ENCODE results near the gene GPN2. TPM values are rescaled to one million over a fixed set of nuclear protein-coding genes. Genes with fewer than 3 reads are reported as not detected.
"Not testable (repeated sequence)": the region's sequence is repeated elsewhere in the genome, so short reads cannot be mapped to it uniquely, and the experiment has no call there.

Gene GPN2
- total RNA-seq, 1 donor from 2014 or later: 9.5 TPM

GRCh38 chr1:26897351-26897750, 7.3 kb upstream of the GPN2 start:
- no peak overlapping the region for H3K4me3 ChIP-seq (ENCODE audit: low read depth, low read length)
- H3K36me3 ChIP-seq (ENCODE audit: control insufficient read depth, insufficient read depth, low read length): peaks cover 4% of the 10 kb centered on the region
- no peak for DNase-seq (ENCODE audit: low read depth)
- TF ChIP-seq CTCF (IDR thresholded peaks at IDR 0.05; ENCODE audit: insufficient read depth, low read length, poor library complexity, severe bottlenecking): no peak
- no peaks in the 10 kb centered on the region for H3K27me3 ChIP-seq (ENCODE audit: control insufficient read depth, insufficient read depth, low read length)

DNA sequence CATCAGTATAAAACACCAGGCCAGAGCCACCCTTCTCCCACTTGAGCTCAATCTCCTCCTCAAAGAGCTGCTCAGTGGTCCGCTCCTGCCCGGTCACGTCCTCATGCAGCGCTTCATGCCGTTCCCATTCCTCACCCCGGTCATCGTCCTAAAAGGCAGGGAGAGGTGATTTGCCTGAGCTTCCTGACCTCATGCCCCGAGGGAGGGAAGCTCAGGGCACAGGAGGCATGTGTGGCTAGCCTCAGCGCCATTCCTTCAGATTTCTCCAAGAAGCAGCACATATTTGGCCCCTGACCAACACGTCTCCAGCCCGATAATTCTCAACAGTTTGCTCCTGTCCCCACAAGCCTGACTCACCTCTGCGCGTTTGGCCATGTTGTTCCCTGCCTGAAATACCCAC, 4.2 kb upstream of the GPN2 start:
- no peaks in the 10 kb centered on the region for H3K27me3 ChIP-seq (ENCODE audit: control insufficient read depth, insufficient read depth, low read length)
- no peak for TF ChIP-seq CTCF (IDR thresholded peaks at IDR 0.05; ENCODE audit: insufficient read depth, low read length, poor library complexity, severe bottlenecking)
- no peak overlapping the region for H3K4me3 ChIP-seq (ENCODE audit: low read depth, low read length)
- no peak for DNase-seq (ENCODE audit: low read depth)
- H3K36me3 ChIP-seq (ENCODE audit: control insufficient read depth, insufficient read depth, low read length): peaks cover 4% of the 10 kb centered on the region

DNA sequence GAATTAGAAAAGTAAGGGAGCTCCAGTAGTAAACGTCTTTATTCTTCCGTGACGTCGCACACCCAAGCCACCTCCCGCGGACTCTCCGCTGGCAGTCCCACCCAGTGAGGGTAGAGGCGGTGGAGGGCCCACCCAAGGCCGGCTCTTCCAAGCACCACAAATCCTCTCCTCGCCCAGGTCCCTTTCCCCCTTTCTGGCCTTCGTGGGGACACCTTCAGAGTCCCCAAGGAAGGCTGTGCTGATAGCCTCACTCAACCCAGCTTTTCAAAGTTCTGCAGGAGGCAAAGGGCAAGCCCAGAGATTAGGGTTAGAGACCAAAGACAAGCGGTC, 349 bp upstream of the GPN2 start:
- H3K4me3 ChIP-seq (ENCODE audit: low read depth, low read length): peak overlapping the region; percentile 71
- no peak for TF ChIP-seq CTCF (IDR thresholded peaks at IDR 0.05; ENCODE audit: insufficient read depth, low read length, poor library complexity, severe bottlenecking)
- H3K27me3 ChIP-seq (ENCODE audit: control insufficient read depth, insufficient read depth, low read length): no peaks in the 10 kb centered on the region
- no peak for DNase-seq (ENCODE audit: low read depth)
- H3K36me3 ChIP-seq (ENCODE audit: control insufficient read depth, insufficient read depth, low read length): peaks cover 3% of the 10 kb centered on the region

GRCh38 chr1:26888231-26888630, 1.9 kb downstream of the GPN2 start:
- H3K27me3 ChIP-seq (ENCODE audit: control insufficient read depth, insufficient read depth, low read length): no peaks in the 10 kb centered on the region
- H3K36me3 ChIP-seq (ENCODE audit: control insufficient read depth, insufficient read depth, low read length): peaks cover 2% of the 10 kb centered on the region
- no peak for TF ChIP-seq CTCF (IDR thresholded peaks at IDR 0.05; ENCODE audit: insufficient read depth, low read length, poor library complexity, severe bottlenecking)
- DNase-seq (ENCODE audit: low read depth): no peak
- H3K4me3 ChIP-seq (ENCODE audit: low read depth, low read length): no peak overlapping the region

DNA sequence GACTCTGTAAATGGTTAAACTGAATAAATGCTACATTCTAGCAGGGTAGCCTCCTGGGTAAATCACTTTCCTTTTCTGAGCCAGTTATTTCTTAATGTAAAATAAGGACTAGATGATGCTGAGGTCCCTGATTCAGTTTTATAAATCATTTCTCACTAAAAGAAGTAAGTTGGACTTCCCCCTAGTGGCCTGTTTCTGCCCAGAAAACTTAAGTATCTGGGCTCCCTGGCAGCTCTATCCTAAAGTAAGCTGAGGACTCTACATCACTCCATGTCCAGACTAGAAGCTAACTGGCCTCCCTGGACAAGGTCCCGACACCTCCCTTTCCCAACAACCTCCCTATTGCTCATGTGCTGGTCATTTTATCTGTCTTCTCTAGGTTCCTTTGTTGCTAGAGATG, 3.0 kb downstream of the GPN2 start:
- Histone ChIP-seq H3K36me3 (ENCODE audit: control insufficient read depth, insufficient read depth, low read length) (peaks cover 6% of the 10 kb centered on the region), H3K4me3 (ENCODE audit: low read depth, low read length) (no peak overlapping the region), H3K27me3 (ENCODE audit: control insufficient read depth, insufficient read depth, low read length) (no peaks in the 10 kb centered on the region)
- no peak for DNase-seq (ENCODE audit: low read depth)
- peak; percentile 50 for TF ChIP-seq CTCF (IDR thresholded peaks at IDR 0.05; ENCODE audit: insufficient read depth, low read length, poor library complexity, severe bottlenecking)

DNA sequence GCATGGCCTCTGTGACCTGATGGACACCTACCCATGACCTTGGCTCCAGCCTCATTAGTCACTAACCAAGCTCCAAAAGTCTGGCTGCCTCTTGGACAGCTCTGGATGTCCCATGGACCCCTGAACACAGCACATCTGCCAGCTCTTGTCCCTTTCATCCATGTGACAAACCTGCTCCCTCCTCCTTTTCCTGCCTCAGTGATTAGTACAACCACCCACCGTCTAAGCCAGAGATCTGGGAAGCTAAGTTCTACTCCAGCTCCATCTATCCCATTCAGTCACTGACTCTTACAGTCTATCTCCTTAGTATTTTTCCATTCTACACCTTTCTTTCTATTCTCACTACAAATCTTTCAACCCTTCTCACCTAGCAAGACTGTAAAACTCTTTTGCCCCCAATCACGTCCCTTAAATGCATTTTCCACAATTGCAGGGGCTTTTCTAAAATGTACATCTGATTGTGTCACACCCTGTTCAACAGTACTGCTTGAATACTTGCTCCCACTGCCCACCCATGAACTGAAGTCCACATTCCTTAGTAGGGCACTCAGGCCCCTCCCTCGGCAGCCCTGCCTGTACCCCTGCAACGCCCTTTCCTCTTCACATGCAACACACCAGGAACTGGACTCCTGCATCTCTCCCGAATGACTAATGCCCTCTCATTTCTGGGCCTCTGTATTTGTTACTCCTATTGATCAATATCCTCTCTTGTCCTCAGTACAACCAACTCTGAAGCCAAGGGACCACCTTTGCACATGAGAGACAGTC, 7.2 kb downstream of the GPN2 start:
- H3K36me3 ChIP-seq (ENCODE audit: control insufficient read depth, insufficient read depth, low read length): peaks cover 6% of the 10 kb centered on the region
- no peak for TF ChIP-seq CTCF (IDR thresholded peaks at IDR 0.05; ENCODE audit: insufficient read depth, low read length, poor library complexity, severe bottlenecking)
- H3K4me3 ChIP-seq (ENCODE audit: low read depth, low read length): no peak overlapping the region
- DNase-seq (ENCODE audit: low read depth): no peak
- H3K27me3 ChIP-seq (ENCODE audit: control insufficient read depth, insufficient read depth, low read length): no peaks in the 10 kb centered on the region

DNA sequence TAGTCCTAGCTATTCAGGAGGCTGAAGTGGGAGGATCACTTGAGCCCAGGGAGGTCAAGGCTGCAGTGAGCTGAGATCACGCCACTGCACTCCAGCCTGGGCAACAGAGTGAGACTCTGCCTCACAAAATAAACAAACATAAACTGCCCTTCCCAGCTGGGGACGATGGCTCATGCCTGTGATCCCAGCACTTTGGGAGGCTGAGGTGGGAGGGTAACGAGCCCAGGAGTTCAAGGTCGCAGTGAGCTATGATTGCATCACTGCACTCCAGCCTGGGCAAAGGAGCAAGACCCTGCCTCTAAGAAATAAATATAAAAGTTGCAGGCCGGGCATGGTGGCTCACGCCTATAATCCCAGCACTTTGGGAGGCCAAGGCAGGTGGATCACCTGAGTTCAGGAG, 8.5 kb downstream of the GPN2 start:
- not testable (repeated sequence) for H3K36me3 ChIP-seq (ENCODE audit: control insufficient read depth, insufficient read depth, low read length); H3K27me3 ChIP-seq (ENCODE audit: control insufficient read depth, insufficient read depth, low read length); DNase-seq (ENCODE audit: low read depth); H3K4me3 ChIP-seq (ENCODE audit: low read depth, low read length)

All from kidney epithelial cell (primary cell).